A549 (cell line): ENCODE results near the gene DUSP23. TPM values are rescaled to one million over a fixed set of nuclear protein-coding genes. Genes with fewer than 3 reads are reported as not detected.

ENCODE experiments used
- ATAC-seq, 2 experiments: fragments of 200-7000 bp in 1 of 2; fragments of >200 bp in 1 of 2; cut with Nextera tagmentation in 1 of 2; cut with Tn5 transposase in 1 of 2; 3 replicates each; pipeline versions ENCODE4 v1.8.0 to v1.9.1; 2018 to 2020; ENCODE audit warnings: mild to moderate bottlenecking in 1 of 2, moderate library complexity in 1 of 2
- CTCF ChIA-PET: fragments of 300-600 bp; sonication (Branson Sonifier 250); formaldehyde crosslinking; extraction: SDS; loops from one replicate; lab custom pipeline; 2021; ENCODE audit warnings: antibody characterized with exemption, inconsistent platforms; lab: Yijun Ruan, JAX
- POLR2A ChIA-PET: fragments of 350-600 bp; formaldehyde crosslinking; extraction: SDS; loops from one replicate; lab custom pipeline; 2021; ENCODE audit warnings: antibody characterized with exemption, inconsistent platforms; lab: Yijun Ruan, JAX
- DNase-seq, 2 experiments: peaks; one replicate each; pipeline versions ENCODE4 v3.0.0 to v3.0.0-alpha.2; 2011 to 2016; ENCODE audit warnings: low read depth in 1 of 2, low spot score in 1 of 2
- FAIRE-seq: peaks from 2 replicates; lab custom pipeline; 2011; peaks lifted over from hg19 to GRCh38; lab: Jason Lieb, UNC
- H3K27ac ChIP-seq, 2 experiments: fragments of >200 bp; sonication (Bioruptor Twin); formaldehyde crosslinking; 3 replicates each; pipeline ENCODE4 v1.5.1; 2016 to 2017
- H3K4me1 ChIP-seq: fragments of >200 bp; sonication (Bioruptor Twin); formaldehyde crosslinking; 3 replicates; pipeline ENCODE4 v1.6.1; 2016
- H3K4me2 ChIP-seq: fragments of >200 bp; sonication (Bioruptor Twin); formaldehyde crosslinking; 3 replicates; pipeline ENCODE4 v1.6.1; 2016
- H3K4me3 ChIP-seq: fragments of >200 bp; sonication (Bioruptor Twin); formaldehyde crosslinking; 3 replicates; pipeline ENCODE4 v1.5.1; 2016
- H3K9me3 ChIP-seq: fragments of >200 bp; sonication (Bioruptor Twin); formaldehyde crosslinking; 3 replicates; pipeline ENCODE4 v1.6.1; 2016
- BCL3 ChIP-seq: fragments of >200 bp; sonication (Bioruptor Twin); formaldehyde crosslinking; IDR thresholded peaks from 3 replicates; pipeline ENCODE4 v1.6.1; 2016
- BHLHE40 ChIP-seq: IDR thresholded peaks from 2 replicates; pipeline ENCODE4 v1.6.1; 2012; ENCODE audit warnings: low read depth, low read length, inconsistent platforms
- CBX2 ChIP-seq: fragments of 200-600 bp; sonication (generic); IDR thresholded peaks from 2 replicates; pipeline ENCODE4 v1.6.1; 2016; ENCODE audit warnings: low read depth, mild to moderate bottlenecking, borderline replicate concordance
- CBX8 ChIP-seq: fragments of 200-600 bp; sonication (generic); IDR thresholded peaks from 2 replicates; pipeline ENCODE4 v1.6.1; 2016
- CEBPB ChIP-seq, 2 experiments: fragments of >200 bp in 1 of 2; sonication (Bioruptor Twin) in 1 of 2; formaldehyde crosslinking in 1 of 2; IDR thresholded peaks; 2 replicates each; pipeline ENCODE4 v1.6.1; 2012 to 2016
- CHD2 ChIP-seq: fragments of 150-350 bp; IDR thresholded peaks from 2 replicates; pipeline ENCODE4 v1.6.1; 2014; ENCODE audit warnings: low read length; ENCODE audit not compliant: partially characterized antibody
- CHD4 ChIP-seq: fragments of 200-600 bp; sonication (generic); IDR thresholded peaks from 2 replicates; pipeline ENCODE4 v1.6.1; 2016; ENCODE audit warnings: antibody characterized with exemption, mild to moderate bottlenecking, borderline replicate concordance
- CTCF ChIP-seq: fragments of >200 bp; sonication (Bioruptor Twin); formaldehyde crosslinking; IDR thresholded peaks from 3 replicates; pipeline ENCODE4 v1.5.1; 2016
- EHF ChIP-seq: fragments of 250-450 bp; sonication (Bioruptor Pico); IDR thresholded peaks from 2 replicates; pipeline ENCODE4 v1.5.0; 2020; ENCODE audit warnings: mild to moderate bottlenecking
- EHMT2 ChIP-seq: fragments of 200-600 bp; sonication (generic); IDR thresholded peaks from 2 replicates; pipeline ENCODE4 v1.6.1; 2016; ENCODE audit warnings: antibody characterized with exemption, low read depth, mild to moderate bottlenecking, moderate library complexity
- FOSB ChIP-seq: fragments of 250-450 bp; sonication (Bioruptor Pico); IDR thresholded peaks from 2 replicates; pipeline ENCODE4 v1.5.0; 2020; ENCODE audit warnings: mild to moderate bottlenecking, moderate library complexity
- FOSL2 ChIP-seq, 2 experiments: fragments of 450-650 bp in 1 of 2; fragments of >200 bp in 1 of 2; sonication (Bioruptor Twin) in 1 of 2; formaldehyde crosslinking; IDR thresholded peaks; 2 replicates each; pipeline versions ENCODE4 v1.5.0 to v1.6.1; 2016 to 2020; ENCODE audit warnings: mild to moderate bottlenecking in 1 of 2, moderate library complexity in 1 of 2
- FOXS1 ChIP-seq: fragments of 250-450 bp; sonication (Bioruptor Pico); IDR thresholded peaks from 2 replicates; pipeline ENCODE4 v1.5.0; 2020; ENCODE audit warnings: mild to moderate bottlenecking, moderate library complexity
- HES2 ChIP-seq: fragments of >200 bp; sonication (Bioruptor Twin); formaldehyde crosslinking; IDR thresholded peaks from 2 replicates; pipeline ENCODE4 v1.6.1; 2016
- JUN ChIP-seq, 2 experiments: fragments of >200 bp; sonication (Bioruptor Twin); formaldehyde crosslinking; IDR thresholded peaks; 2 replicates in 1 of 2; 3 replicates in 1 of 2; pipeline ENCODE4 v1.6.1; 2016 to 2017
- JUNB ChIP-seq: fragments of >200 bp; sonication (Bioruptor Twin); formaldehyde crosslinking; IDR thresholded peaks from 2 replicates; pipeline ENCODE4 v1.6.1; 2016
- KDM1A ChIP-seq: fragments of 200-600 bp; sonication (generic); IDR thresholded peaks from 2 replicates; pipeline ENCODE4 v1.6.1; 2016; ENCODE audit warnings: low read depth, mild to moderate bottlenecking
- MAFK ChIP-seq: fragments of 450-650 bp; IDR thresholded peaks from 2 replicates; pipeline ENCODE4 v1.6.1; 2014; ENCODE audit not compliant: partially characterized antibody
- MYC ChIP-seq: IDR thresholded peaks from 2 replicates; pipeline ENCODE4 v1.6.1; 2012; ENCODE audit warnings: mild to moderate bottlenecking, inconsistent platforms, low read length, improper control_type of control experiment, borderline replicate concordance
- NR3C1 ChIP-seq: fragments of >200 bp; sonication (Bioruptor Twin); formaldehyde crosslinking; IDR thresholded peaks from 3 replicates; pipeline ENCODE4 v1.6.1; 2017
- PHF8 ChIP-seq: fragments of 200-600 bp; sonication (generic); IDR thresholded peaks from 2 replicates; pipeline ENCODE4 v1.6.1; 2016; ENCODE audit warnings: low read depth, mild to moderate bottlenecking, antibody characterized with exemption, moderate library complexity, borderline replicate concordance
- POLR2A ChIP-seq: IDR thresholded peaks from 2 replicates; pipeline ENCODE4 v1.6.1; 2012; ENCODE audit warnings: mild to moderate bottlenecking, low read length
- POLR2AphosphoS2 ChIP-seq: conservative IDR thresholded peaks from 2 replicates; pipeline ENCODE4 v1.6.1; 2012; ENCODE audit warnings: low read length, improper control_type of control experiment, inconsistent platforms
- RAD21 ChIP-seq, 2 experiments: fragments of >200 bp in 1 of 2; sonication (Bioruptor Twin) in 1 of 2; formaldehyde crosslinking in 1 of 2; IDR thresholded peaks in 1 of 2; conservative IDR thresholded peaks in 1 of 2; 2 replicates in 1 of 2; 3 replicates in 1 of 2; pipeline ENCODE4 v1.6.1; 2012 to 2018; ENCODE audit warnings: inconsistent platforms in 1 of 2
- RCOR1 ChIP-seq: fragments of 150-350 bp; IDR thresholded peaks from 2 replicates; pipeline ENCODE4 v1.6.1; 2014; ENCODE audit warnings: antibody characterized with exemption, low read length, low read depth
- TFCP2L1 ChIP-seq: fragments of 250-450 bp; sonication (Bioruptor Pico); IDR thresholded peaks from 2 replicates; pipeline ENCODE4 v1.5.0; 2021; ENCODE audit warnings: mild to moderate bottlenecking
- TP53 ChIP-seq: fragments of 250-450 bp; sonication (Bioruptor Pico); IDR thresholded peaks from 2 replicates; pipeline ENCODE4 v1.5.0; 2021; ENCODE audit warnings: mild to moderate bottlenecking, moderate library complexity
- WGBS: methylation state at CpG from one replicate; pipeline ENCODE4 v1.1.6; 2017; ENCODE audit errors: missing lambda C conversion rate; 5-methylcytosine and 5-hydroxymethylcytosine counted together
- polyA plus RNA-seq, 4 experiments: library from polyadenylated mRNA; depleted of rRNA in 3 of 4; stranded (reverse); fragments of >200 nt; fragmentation: RNase III in 1 of 4; extraction: RNeasy Plus Mini Kit Qiagen cat#74134 plus additional on column Dnase treatment in 1 of 4; gene quantifications; 2 replicates in 3 of 4; 3 replicates in 1 of 4; pipeline ENCODE4 v1.2.3, GENCODE V29; 2011 to 2017
- TF ChIP-seq, protein P1 (sequence below): IDR thresholded peaks from 2 replicates; pipeline ENCODE4 v1.6.1; 2012; ENCODE audit warnings: low read depth, borderline replicate concordance

The DUSP23 gene
- polyA plus RNA-seq, 2 of the 4 experiments (the other 2 are of a cell fraction) = 32.3 to 60.1 TPM

- no peak for TF ChIP-seq TP53 (CRISPR knock-in tag)
- TF ChIP-seq CTCF = no peak
- no peak for TF ChIP-seq POLR2AphosphoS2
- no peak for TF ChIP-seq RAD21 (conservative IDR thresholded peaks at IDR 0.05 in 1 of 2, IDR thresholded peaks at IDR 0.05 in 1 of 2)
- TF ChIP-seq BCL3 = no peak
- no peak for TF ChIP-seq MYC
- no peak for TF ChIP-seq EHMT2
- TF ChIP-seq CHD2 = no peak
- no peak for TF ChIP-seq CBX2
- TF ChIP-seq BHLHE40 = no peak
- no peak for TF ChIP-seq TFCP2L1 (CRISPR knock-in tag)
- no peak for TF ChIP-seq NR3C1
- no peak for TF ChIP-seq CBX8
- no peak for TF ChIP-seq HES2
- TF ChIP-seq JUNB = no peak
- no peak for TF ChIP-seq KDM1A
- no peak for TF ChIP-seq CEBPB (IDR thresholded peaks at IDR 0.05)
- TF ChIP-seq PHF8 = no peak
- Histone ChIP-seq H3K9me3 (no peaks in the 10 kb centered on the region; the same call in 2 of the 3 replicates), H3K4me1 (no peaks in the 10 kb centered on the region), H3K27ac (no peak overlapping the region), H3K4me3 (no peak overlapping the region), H3K4me2 (no peak overlapping the region)
- FAIRE-seq (no peak), DNase-seq (no peak), ATAC-seq (no peak)
- POLR2A ChIA-PET = interaction anchor here (2.4 kb wide), 1 partner anchor 90 kb away, joined by 12 read pairs; no protein-coding TSS in a partner anchor
- WGBS = 94% methylated on average over 4 of the region's 4 CpGs
- CTCF ChIA-PET = interaction anchor here (0.6 to 16.7 kb wide), 40 partner anchors 8 to 666 kb away, joined by 3 to 565 read pairs (median 8); partner anchors contain the start of genes DUSP23, SLAMF8 and TAGLN2
These were observed 18.8 kb downstream of the DUSP23 start for GRCh38 chr1:159799446-159799985.

- Histone ChIP-seq H3K4me3 (no peak overlapping the region), H3K4me2 (no peak overlapping the region), H3K27ac (no peak overlapping the region)
- 69% methylated on average over 8 of the region's 8 CpGs for WGBS
- CTCF ChIA-PET = interaction anchor here (0.7 to 16.7 kb wide), 11 partner anchors 13 to 207 kb away, joined by 3 to 565 read pairs (median 18); partner anchors contain the start of genes DUSP23 and SLAMF8
- TF ChIP-seq CHD4 (no peak), PHF8 (no peak), MYC (no peak), FOSL2 (IDR thresholded peaks at IDR 0.05) (no peak), FOSL2 (CRISPR knock-in tag; IDR thresholded peaks at IDR 0.05) (no peak), JUN (IDR thresholded peaks at IDR 0.05) (no peak), EHF (CRISPR knock-in tag) (no peak), FOXS1 (CRISPR knock-in tag) (no peak), CBX8 (no peak), FOSB (no peak), NR3C1 (no peak), POLR2A (no peak), MAFK (no peak), RCOR1 (no peak), BHLHE40 (no peak)
- TF ChIP-seq, protein P1, sequence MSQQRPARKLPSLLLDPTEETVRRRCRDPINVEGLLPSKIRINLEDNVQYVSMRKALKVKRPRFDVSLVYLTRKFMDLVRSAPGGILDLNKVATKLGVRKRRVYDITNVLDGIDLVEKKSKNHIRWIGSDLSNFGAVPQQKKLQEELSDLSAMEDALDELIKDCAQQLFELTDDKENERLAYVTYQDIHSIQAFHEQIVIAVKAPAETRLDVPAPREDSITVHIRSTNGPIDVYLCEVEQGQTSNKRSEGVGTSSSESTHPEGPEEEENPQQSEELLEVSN = no peak
- TF ChIP-seq, all 56 proteins: peak for 0
- no peak for FAIRE-seq
- Histone ChIP-seq H3K4me1 (no peaks in the 10 kb centered on the region), H3K9me3 (no peaks in the 10 kb centered on the region; the same call in 2 of the 3 replicates)
- DNase-seq = no peak
- POLR2A ChIA-PET = interaction anchor here (2.4 kb wide), 1 partner anchor 89 kb away, joined by 12 read pairs; no protein-coding TSS in a partner anchor
- ATAC-seq = no peak
These were observed 19.6 kb downstream of the DUSP23 start for GRCh38 chr1:159800177-159800930.
